Suppressor macrophage (primary cell): ENCODE results near the gene RGS11.

Source experiments
- DNase-seq, 4 experiments: peaks; one replicate each; pipeline ENCODE4 v3.0.0-alpha.2; 2020 to 2022
- total RNA-seq, 17 experiments: gene quantifications; one replicate each; lab custom pipeline; 2026; ENCODE audit warnings: mixed read lengths in 6 of 17, inconsistent platforms in 3 of 17; lab: John Stamatoyannopoulos, UW

The RGS11 gene
- 0 to 2.0 (median 0.11) reads per million in 17 experiments for total RNA-seq

DNA sequence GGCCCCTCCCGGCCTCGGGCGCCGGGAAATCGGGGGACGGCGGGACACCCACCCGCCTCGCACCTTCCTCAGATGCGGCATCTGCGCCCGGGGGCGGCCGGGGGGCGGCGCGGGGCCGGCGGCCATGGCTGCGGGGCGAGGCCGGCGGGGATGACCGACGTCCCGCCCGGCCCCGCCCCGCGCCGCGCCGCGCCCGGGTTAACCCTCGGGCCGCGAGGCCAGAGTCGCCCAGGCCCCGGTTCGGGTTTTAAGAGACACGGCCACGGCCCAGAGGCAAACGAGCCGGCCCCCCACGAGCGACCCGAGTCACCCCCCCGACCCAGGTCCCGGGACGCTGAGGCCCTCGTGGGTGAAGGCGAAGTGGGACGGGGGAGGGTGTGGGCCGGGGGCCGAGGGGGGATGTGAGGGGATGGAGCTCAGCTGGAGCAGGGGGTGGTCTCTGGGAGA, at the start of gene RGS11:
TSS of gene RGS11 (minus strand) at position 159 of the 447 bp plus-strand sequence. CDS start at position 126, 33 bp downstream.
- DNase-seq, result peak in 1 of 4 experiments; percentile 14

DNA sequence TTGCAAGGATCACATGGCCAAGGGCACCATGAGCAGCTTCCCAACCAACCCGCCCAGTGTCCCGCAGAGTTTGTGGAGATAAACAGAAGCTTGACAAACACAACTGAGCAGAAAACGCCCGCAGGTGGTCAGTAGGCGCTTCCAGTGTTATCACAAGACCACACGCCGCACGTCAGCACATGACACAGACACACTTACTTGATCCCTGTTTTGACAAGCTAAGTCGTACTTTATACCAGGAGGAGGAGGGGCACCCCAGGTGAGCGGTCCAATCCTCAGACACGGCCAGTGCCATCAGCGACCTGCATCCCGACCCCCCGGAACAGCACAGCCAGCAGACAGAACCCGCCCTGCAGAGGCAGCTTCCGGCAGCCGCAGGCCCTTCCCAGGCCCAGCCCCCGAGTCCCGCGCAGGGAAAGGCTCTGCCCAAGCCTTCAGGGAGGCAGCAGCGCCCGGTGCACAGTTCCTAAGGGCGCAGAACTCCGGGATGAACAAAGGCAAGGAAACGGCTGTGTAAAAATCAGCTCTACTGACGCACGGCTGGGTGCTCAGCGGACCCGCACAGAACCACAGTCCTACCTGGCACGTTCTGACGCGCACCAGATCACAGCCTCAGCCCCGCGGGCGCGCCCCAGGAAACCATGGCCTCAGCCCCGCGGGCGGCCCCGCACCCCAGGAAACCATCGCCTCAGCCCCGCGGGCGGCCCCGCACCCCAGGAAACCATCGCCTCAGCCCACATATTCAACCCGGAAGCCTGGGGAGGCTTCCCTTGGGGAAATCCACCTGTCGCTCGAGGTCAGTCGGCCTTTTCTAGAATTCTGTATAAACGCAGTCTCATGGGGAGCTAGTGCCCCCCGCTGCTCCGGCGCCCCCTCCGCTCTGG, 48.9 kb upstream of the RGS11 start:
- DNase-seq, result peak; percentile 37 to 62 (median 49)

DNA sequence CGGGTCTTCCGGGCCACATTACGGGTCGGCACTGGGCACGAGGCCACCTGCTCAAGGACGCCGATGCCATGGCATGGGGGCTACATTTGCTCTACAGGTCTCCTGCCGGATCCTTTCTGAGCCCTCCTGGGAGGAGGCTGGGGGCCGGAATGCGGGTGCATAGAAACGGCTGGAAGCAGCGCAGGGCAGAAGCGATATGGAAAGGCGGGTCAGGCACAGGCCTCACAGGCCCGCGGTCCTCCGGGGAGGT, 48.4 kb upstream of the RGS11 start:
- DNase-seq, result no peak

DNA sequence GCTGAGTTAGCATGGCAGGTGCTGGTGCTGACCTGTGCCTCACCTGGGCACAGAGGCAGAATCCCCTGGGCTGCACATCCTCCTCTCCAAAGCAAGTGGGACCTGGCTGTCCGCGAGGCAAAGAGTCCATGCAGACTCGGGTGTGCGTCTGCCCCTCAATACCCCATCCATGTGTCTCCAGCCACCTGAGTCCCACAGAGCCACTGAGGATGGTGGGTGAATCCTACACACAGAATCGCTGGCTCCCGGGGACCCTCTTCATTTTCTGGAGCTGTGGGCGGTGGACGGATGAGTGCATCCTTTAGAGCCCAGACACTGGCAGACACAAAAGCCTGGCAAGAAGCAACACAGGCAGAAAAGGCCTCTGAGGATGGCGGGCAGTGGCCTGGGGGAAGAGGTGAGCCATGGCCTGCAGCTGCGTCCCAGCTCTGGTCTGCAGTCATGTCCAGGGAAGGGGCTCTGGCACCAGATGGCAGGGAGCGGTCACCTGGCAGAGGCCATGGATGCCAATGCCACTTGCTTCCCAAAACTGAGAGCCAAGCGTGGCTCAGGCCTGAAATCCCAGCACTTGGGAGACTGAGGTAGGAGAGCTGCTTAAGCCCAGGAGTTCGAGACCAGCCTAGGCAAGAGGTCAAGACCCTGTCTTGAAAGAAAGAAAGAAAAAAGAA, 46.9 kb upstream of the RGS11 start:
- DNase-seq, result no peak

DNA sequence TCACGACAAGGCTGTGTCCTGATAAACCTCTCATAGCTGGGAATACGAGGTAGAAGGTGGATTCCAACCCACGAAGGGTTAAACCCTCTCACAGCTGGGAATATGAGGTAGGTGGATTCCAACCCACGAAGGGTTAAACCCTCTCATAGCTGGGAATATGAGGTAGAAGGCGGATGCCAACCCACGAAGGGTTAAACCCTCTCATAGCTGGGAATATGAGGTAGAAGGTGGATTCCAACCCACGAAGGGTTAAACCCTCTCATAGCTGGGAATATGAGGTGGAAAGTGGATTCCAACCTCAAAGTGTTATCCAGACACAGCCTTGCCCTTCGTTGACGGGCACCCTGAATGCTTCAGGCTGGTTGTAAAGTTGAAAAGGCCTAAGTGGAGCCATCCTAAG, 45.8 kb upstream of the RGS11 start:
- DNase-seq, result no peak

DNA sequence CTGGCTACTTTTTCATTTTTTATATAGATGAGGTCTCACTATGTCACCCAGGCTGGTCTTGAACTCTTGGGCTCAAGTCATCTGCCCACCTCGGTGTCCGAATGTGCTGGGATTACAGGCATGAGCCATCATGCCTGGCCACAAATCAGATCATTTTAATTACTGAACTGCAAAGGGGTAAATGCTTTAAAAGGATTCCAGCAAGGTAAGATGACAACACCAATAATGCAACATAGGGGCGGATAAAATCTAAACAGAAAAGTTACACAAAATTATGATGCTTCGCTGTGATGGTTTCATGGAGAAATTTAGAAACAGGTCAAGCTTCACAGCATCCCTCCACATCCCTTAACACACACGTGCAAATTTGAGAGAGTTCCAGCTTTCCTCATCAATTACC, 44.5 kb upstream of the RGS11 start:
- no peak for DNase-seq

DNA sequence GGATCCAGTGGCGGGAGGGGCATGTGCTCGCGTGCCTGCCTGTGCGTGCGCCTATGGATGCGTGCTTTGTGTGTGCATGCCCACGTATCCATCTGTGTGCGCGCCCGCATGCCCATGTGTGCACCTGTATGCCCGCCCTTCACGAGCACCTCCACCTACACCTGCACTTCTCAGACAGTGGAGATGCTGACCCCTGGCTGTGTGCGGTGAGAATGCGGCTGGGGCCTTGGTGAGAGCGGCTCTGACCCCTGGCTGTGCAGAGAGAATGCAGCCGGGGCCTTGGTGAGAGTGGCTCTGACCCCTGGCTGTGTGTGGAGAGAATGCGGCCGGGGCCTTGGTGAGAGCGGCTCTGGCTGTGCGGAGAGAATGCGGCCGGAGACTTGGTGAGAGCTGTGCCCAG, 42.9 kb upstream of the RGS11 start:
- no peak for DNase-seq

DNA sequence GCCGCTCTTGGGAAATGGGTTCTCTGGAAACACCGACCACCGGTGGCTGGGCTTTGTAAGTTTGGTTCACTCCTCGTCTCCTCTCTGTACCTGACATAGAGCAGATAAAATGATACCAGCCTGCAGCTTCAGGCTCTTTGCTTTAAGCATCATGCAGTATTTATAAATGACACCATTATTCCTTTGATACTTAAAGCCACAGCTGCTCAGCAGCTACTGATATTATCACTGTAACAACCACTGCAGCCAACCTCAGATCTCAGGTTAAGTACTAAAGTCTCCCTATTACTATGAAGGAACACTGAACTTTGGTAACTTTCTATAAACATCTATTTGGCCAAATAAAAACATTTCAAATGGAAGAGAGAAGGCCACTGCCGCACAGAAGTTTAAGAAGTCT, 41.8 kb upstream of the RGS11 start:
- DNase-seq, result no peak

DNA sequence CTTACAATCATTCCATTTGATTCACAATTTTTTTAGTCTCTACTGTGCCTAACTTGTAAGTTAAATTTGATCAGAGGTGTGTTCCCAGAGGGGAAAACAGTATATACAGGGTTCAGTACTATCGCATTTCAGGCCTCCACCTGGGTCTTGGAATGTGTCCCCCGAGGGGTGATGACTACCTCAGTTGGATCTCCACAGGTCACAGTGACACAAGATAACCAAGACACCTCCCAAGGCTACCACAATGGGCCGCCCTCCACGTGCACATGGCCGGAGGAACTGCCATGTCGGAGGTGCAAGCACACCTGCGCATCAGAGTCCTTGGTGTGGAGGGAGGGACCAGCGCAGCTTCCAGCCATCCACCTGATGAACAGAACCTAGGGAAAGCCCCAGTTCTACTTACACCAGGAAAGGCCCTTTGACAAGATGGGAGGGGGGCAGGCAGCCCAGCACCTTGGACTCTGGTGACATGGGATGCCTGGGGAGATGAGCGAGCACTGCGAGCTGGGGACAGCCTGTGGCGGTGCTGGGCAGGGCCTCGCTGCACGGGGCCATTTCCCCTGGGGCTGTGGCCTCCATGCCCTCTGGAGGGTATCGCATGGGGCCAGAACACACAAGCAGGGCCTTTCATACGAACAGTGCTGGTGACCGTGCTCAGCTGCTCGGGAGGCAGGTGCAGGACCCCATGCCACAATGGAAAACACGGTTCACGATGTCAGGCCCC, 41.2 kb upstream of the RGS11 start:
- no peak for DNase-seq

DNA sequence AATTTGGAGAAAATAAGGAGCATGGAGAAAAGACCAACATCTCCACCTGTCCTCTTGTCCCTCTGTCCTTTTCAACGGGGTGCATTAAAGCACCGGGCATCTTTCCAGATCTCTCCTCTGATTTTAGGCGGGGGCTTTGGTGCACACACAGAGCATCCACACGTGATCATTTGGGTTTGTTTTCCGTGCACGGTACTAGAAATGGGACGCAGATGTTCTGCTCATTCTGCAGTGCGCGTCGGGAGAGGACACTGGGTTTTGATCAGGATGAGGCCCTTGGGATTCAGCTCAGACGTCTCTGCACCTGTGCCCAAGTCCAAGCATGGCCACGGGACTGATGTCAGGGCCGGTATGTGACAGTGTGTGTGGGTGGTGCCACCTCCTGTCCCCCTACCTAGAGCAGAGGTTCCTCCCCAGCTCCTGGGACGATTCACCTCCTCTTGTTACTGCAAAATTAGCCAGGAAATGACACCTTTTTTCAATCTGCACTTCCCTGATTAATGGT, 39.1 kb upstream of the RGS11 start:
- DNase-seq, result no peak

DNA sequence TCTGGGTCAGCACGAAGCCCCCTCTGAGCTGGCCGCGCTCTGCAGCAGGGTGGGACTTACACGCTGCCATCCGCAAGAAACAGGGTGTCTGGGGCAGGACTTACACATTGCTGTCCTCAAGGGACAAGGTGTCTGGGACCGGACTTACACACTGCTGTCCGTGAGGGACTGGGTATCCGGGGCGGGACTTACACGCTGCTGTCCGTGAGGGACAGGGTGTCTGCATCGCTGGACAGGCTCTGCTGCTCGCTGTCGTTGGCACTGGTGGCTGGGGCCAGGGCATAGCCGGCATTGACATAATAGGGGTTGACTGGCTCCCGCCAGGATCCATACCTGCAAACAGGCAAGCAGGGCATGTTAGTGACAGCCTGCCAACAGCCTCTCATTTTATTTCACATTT, 38.6 kb upstream of the RGS11 start:
- no peak for DNase-seq

DNA sequence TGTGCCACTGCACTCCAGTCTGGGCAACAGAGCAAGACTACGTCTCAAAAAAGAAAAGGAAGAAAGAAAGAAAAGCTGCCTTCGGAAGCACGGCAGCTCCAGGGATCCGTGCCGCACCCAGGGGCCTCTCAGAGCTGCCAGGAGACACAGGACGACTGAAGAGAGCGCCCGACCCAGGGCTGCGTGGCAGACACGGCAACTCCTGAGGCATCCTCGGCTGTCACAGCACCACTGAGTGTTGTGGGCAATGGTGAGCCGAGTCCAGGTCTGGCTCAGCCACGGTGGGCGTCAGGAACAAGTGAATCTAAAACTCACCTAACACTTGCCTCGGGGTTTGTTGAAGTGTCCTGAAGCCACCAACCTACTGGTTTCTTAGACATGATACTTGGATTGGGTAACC, 36.0 kb upstream of the RGS11 start:
- no peak for DNase-seq

DNA sequence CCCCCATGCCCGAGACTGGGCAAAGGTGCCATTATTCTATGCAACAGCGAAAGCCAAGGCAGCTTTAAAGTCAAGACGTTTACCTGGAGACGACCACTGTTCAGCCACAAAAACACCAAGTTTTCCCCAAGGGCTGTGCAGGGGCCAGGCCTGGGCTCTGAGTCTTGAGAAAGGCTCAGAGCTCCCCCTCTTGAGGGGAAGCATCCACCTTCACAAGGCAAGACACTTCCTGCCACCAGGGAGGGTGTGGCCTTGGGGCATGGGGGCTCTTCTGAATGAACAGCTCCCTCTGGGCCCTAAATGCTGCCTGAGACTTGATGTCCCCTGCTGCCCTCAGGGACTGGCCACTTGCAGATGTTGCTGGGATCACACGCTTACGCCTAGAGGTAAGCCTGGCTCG, 33.7 kb upstream of the RGS11 start:
- no peak for DNase-seq

DNA sequence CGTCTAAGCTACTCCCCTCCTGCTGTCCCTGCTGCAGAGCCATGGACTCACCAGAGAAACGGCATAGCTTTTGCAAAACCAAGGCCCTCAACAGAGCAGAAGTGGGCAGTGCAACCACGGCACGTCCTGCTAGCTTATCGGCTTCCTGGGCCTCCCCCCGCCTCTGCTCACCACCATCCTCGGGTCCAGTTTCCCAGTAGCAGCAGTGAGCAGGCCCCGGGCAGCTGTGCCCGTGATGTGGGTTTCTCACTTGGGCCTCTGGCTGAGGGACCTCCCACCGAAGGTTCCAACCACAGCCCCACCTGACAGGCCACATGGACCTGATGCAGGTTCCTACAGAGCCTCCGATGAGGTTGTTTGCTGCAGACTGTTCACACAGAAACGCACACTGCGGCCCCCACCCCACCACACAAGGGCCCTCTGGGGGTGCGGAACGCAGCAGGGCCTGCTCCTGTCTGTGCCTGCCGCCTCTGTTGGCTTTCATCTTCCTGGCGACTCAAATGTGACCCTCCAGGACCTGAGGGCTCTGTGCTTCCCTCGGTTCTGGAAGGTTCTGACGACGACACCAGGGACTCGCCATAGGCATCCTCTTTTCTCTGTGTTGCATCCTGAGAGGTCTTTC, 32.1 kb upstream of the RGS11 start:
- no peak for DNase-seq

DNA sequence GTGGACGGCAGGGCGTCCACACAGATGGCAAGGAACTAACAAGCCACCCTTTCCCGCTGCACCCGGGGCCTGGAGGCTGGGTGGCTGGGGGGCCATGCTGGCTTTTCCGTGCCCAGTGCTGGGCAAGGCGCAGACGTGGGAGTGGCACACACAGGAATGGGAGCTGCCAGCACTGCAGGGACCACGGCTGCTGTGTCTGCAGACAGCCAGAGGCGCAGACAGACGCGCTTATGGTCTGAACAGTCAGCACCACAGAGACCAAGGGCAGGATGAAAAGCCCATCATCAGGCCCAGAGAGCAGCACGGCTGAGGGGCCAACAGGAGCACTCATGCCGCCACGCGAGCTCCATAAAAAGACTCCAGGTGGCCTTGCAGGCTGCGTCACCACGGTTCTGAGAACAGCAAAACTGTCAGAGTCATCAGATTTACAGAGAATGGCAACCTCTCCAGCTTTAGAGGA, 31.2 kb upstream of the RGS11 start:
- DNase-seq, result no peak

DNA sequence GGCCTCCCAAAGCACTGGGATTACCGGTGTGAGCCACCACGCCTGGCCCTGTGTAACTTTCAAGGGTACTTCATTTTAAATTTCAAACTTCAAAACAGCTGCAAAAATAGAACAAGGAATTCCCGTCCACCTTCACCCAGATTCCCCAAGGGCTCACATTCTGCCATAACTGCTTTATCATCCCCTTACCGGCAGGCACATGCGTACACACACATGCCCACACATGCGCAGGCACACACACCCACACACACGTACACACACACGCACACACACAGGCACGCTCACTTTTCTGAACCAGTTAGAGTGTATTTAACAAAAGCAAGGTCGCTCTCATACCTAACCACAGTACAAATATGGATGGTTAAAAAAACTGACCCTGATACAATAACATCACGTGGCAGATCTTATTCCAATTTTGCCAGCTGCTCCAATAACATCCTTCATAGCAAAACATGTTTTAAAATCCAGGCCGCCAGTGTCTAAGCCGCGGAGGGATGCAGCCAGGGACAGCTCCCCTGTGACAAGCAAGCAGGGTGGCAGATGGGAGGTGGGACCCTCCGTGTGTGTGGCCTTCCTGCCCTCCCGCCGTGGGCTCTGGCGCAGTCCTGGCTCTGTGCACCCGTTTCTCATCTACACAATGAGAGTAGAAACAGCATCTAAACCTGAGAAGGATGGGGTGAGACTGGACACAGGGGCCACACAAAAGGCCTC, 30.3 kb upstream of the RGS11 start:
- no peak for DNase-seq

DNA sequence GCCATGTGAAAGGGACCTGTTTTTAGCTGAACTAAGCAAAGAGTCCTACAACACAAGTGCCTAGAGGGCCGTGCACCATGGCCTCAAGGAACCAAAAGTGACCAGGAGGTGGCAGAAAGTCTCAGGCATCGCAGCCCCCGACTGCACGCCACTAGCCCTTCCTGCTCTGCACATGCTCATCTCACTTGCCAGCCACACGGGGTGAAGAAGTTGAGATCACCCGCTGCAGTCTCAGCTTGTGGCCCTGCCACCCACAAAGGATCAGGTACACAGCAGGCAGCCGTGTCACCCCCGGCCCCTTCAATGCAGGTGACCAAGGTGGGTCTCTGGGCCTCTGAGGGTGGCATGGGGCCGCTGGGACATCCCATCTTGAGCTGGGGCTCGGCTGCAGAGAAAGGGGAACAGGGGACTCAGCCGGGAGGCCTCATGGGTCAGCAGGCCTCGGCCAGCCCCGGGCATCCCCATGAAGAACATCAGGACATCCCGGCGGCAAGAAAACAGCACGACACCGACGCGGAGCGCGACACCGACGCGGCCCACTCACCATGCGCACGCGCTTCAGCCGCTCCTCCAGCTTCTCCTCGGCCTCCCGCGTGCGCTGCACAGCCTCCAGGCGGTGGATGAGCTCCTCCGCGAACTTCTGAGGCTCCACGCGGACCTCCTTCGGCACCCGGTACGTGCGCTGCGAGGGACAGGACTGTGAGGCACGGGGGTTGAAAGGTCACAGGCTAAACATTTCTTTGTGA, 28.2 kb upstream of the RGS11 start:
- peak; percentile 46 to 68 (median 59) for DNase-seq

DNA sequence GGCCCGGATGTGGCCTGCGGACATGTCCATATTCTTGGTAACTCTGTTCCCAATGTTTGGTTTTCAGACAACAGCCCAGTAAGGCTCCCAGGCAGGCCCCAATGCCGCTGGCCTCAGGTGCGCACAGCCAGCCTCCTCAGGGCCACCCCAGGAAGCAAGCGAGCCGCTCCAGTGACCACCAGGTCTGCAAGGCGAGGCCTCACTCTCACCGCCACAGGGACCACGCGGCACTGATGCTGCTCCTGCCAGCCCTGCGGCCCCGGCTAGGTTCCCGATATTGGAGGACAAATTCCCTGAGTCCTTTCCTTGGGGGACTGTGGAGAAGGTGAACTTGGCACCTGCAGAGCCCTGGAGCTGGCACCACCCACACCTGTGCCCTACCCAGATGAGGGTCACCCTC, 26.2 kb upstream of the RGS11 start:
- no peak for DNase-seq

DNA sequence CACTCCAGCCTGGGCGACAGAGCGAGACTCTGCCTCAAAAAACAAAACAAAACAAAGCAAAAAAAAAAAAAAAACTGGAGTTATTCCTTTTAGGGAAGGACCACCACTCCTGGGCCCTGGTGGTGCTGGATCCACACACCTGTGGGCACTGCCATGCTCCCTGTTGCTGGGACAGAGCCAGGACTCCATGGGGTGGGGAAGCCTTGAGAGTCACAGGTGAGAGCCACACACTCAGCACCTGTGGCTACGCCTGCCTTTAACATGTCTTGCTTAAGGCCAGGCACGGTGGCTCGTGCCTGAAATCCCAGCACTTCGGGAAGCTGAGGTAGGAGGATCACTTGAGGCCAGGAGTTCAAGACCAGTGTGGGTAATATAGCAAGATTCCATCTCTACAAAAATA, 25.5 kb upstream of the RGS11 start:
- no peak for DNase-seq

DNA sequence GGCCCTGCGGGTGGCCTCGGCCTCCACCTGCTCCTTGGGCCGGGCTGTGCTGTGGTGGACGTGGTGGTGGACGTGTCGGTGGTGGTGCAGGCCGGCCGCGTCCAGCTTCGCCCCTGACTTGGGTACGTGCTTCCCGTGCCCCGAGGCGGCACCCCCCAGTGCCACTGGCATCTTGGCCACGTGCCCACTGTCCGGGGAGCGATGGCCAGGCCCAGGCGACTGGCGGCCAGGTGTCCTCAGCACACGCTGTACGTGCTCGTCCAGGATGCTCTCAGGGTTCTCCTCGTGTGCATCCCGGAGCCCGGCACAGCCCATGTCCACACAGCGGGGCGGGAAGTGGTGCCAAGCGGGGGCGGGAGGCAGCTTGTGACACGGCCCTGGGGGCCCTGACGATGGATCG, 22.1 kb upstream of the RGS11 start:
- no peak for DNase-seq

DNA sequence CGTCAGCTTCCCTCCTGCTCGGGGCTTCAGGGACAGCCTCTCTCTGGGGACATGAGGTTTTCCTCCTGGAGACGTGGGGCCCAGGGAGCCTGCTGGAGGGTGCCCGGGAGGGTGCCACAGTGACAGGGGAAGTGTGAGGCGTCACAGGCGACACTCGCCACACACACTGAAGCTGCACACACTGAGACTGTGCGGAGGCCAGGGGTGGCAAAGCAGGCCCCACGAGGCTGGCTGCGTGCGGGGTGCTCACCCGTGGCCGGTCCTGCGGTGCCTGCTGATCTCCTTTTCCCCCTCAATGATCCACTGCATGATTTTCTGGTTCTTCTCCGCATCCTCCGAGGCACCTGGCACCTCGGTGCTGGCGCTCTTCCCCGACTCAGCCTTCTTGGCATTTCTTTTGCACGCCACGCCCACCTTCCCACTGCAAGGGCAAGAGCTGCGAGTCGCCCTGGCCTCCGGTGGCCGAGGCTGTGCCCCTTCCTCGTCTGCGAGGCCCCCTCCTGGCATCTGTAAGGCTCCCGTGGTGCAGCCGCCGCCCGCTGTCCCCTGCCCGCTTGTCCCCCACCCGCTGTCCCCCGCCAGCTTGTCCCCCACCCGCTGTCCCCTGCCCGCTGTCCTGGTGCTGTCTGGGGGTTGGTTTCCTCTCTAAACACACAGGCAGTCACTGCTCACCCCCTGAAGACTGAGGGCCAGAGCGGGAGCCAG, 21.2 kb upstream of the RGS11 start:
- DNase-seq, result no peak
